K562 (cell line): ENCODE data around the gene PRMT3. TPM values are rescaled to one million over a fixed set of nuclear protein-coding genes. Genes with fewer than 3 reads are reported as not detected.

ENCODE experiments used
- BRCA1 ChIP-seq, 2 experiments: fragments of 450-650 bp in 1 of 2; sonication (generic) in 1 of 2; formaldehyde crosslinking in 1 of 2; IDR thresholded peaks; 2 replicates each; pipeline versions ENCODE4 v1.5.0 to v1.6.1; 2017 to 2020; ENCODE audit warnings: mild to moderate bottlenecking in 1 of 2, missing genetic modification reagents in 1 of 2
- CBFA2T3 ChIP-seq: fragments of 450-650 bp; IDR thresholded peaks from 2 replicates; pipeline ENCODE4 v1.6.1; 2017
- CREB3L1 ChIP-seq: fragments of 450-650 bp; IDR thresholded peaks from 2 replicates; pipeline ENCODE4 v1.6.1; 2014; ENCODE audit warnings: low read depth, mild to moderate bottlenecking, moderate library complexity, borderline replicate concordance
- CXXC5 ChIP-seq: fragments of 250-450 bp; sonication (Bioruptor Pico); IDR thresholded peaks from 2 replicates; pipeline ENCODE4 v1.8.0; 2022; ENCODE audit warnings: inconsistent platforms, mild to moderate bottlenecking, moderate library complexity
- ELK1 ChIP-seq: sonication (generic); formaldehyde crosslinking; IDR thresholded peaks from 2 replicates; pipeline ENCODE4 v1.8.1; 2022; ENCODE audit warnings: missing genetic modification reagents
- FIP1L1 ChIP-seq: fragments of 200-400 bp; formaldehyde crosslinking; IDR thresholded peaks from 2 replicates; pipeline ENCODE4 v1.6.1; 2018; ENCODE audit warnings: mild to moderate bottlenecking, low read depth, low read length; ENCODE audit not compliant: poor library complexity, severe bottlenecking
- HDGF ChIP-seq: fragments of 450-650 bp; IDR thresholded peaks from 2 replicates; pipeline ENCODE4 v1.6.1; 2016
- HINFP ChIP-seq: fragments of 450-650 bp; conservative IDR thresholded peaks from 2 replicates; pipeline ENCODE4 v1.6.1; 2016; ENCODE audit warnings: missing genetic modification characterization, low read depth, mild to moderate bottlenecking, control low read depth, missing compliant biosample characterization
- KDM1A ChIP-seq, 2 experiments: fragments of 450-650 bp; IDR thresholded peaks; 2 replicates each; pipeline ENCODE4 v1.6.1; 2016; ENCODE audit warnings: mild to moderate bottlenecking in 2 of 2
- MNT ChIP-seq, 2 experiments: fragments of 450-650 bp; conservative IDR thresholded peaks; 2 replicates each; pipeline ENCODE4 v1.6.1; 2017; ENCODE audit warnings: mild to moderate bottlenecking in 2 of 2, moderate library complexity in 2 of 2
- MYBL2 ChIP-seq, 2 experiments: fragments of 450-650 bp in 1 of 2; sonication (generic) in 1 of 2; formaldehyde crosslinking in 1 of 2; IDR thresholded peaks; 2 replicates each; pipeline versions ENCODE4 v1.6.1 to v1.8.1; 2017 to 2022; ENCODE audit warnings: borderline replicate concordance in 1 of 2, inconsistent platforms in 1 of 2, low read depth in 1 of 2, mild to moderate bottlenecking in 1 of 2, missing genetic modification reagents in 1 of 2, moderate library complexity in 1 of 2
- NELFE ChIP-seq: IDR thresholded peaks from 2 replicates; pipeline ENCODE4 v1.6.1; 2011; ENCODE audit warnings: mild to moderate bottlenecking; ENCODE audit not compliant: insufficient read depth, insufficient read length
- NONO ChIP-seq, 2 experiments: fragments of 200-400 bp in 1 of 2; fragments of 450-650 bp in 1 of 2; formaldehyde crosslinking in 1 of 2; IDR thresholded peaks; 2 replicates each; pipeline ENCODE4 v1.6.1; 2017; ENCODE audit warnings: low read depth in 2 of 2, mild to moderate bottlenecking in 2 of 2, moderate library complexity in 2 of 2, low read length in 1 of 2
- PRPF4 ChIP-seq: fragments of 200-400 bp; formaldehyde crosslinking; IDR thresholded peaks from one replicate; pipeline ENCODE4 v1.6.1; 2017; ENCODE audit warnings: low read length, low read depth, mild to moderate bottlenecking; ENCODE audit not compliant: insufficient read depth, poor library complexity, severe bottlenecking
- PTRF ChIP-seq: fragments of 450-650 bp; IDR thresholded peaks from 2 replicates; pipeline ENCODE4 v1.6.1; 2016; ENCODE audit warnings: mild to moderate bottlenecking, missing genetic modification characterization, missing compliant biosample characterization
- SIN3B ChIP-seq: fragments of 450-650 bp; IDR thresholded peaks from 2 replicates; pipeline ENCODE4 v1.6.1; 2017; ENCODE audit warnings: low read depth, mild to moderate bottlenecking, moderate library complexity
- SP2 ChIP-seq: IDR thresholded peaks from 2 replicates; pipeline ENCODE4 v1.6.1; 2011; ENCODE audit warnings: mild to moderate bottlenecking, low read depth, low read length, moderate library complexity; ENCODE audit not compliant: poor library complexity, severe bottlenecking; ENCODE audit errors: extremely low read depth
- SRSF3 ChIP-seq: fragments of 200-400 bp; formaldehyde crosslinking; IDR thresholded peaks from 2 replicates; pipeline ENCODE4 v1.6.1; 2016; ENCODE audit warnings: mild to moderate bottlenecking, low read length, moderate library complexity; ENCODE audit not compliant: insufficient read depth
- THRAP3 ChIP-seq: fragments of 450-650 bp; IDR thresholded peaks from 2 replicates; pipeline ENCODE4 v1.6.1; 2016; ENCODE audit warnings: mild to moderate bottlenecking, inconsistent platforms, borderline replicate concordance
- ZNF668 ChIP-seq: fragments of 250-450 bp; sonication (Bioruptor Pico); IDR thresholded peaks from 2 replicates; pipeline ENCODE4 v1.8.0; 2022; ENCODE audit warnings: mild to moderate bottlenecking, inconsistent platforms
- ZSCAN29 ChIP-seq: fragments of 450-650 bp; IDR thresholded peaks from 2 replicates; pipeline ENCODE4 v1.6.1; 2017
- polyA plus RNA-seq, 8 experiments: library from polyadenylated mRNA; depleted of rRNA in 4 of 8; stranded (reverse) in 5 of 8; unstranded in 3 of 8; fragments of >200 nt; fragmentation: Nextera tagmentation in 2 of 8; fragmentation: Illumina TruSeq in 1 of 8; extraction: Ambion mirVana in 2 of 8; extraction: Trizol in 1 of 8; gene quantifications; 2 replicates each; pipeline versions ENCODE4 v1.2.1 to v1.2.3, GENCODE V29; 2011 to 2014; ENCODE audit warnings: inconsistent platforms in 1 of 8, missing spikeins in 1 of 8
- total RNA-seq, 7 experiments: library from RNA; depleted of rRNA in 6 of 7; stranded (reverse); fragments of >200 nt in 6 of 7; fragmentation: Illumina TruSeq in 2 of 7; extraction: Trizol in 2 of 7; gene quantifications; 2 replicates each; pipeline versions ENCODE4 v1.2.1 to v1.2.3, GENCODE V29; 2011 to 2021; ENCODE audit warnings: low replicate concordance in 1 of 7

The PRMT3 gene
- total and polyA plus RNA-seq, 9 of the 15 experiments (the other 6 are each of a cell fraction or from before 2014, with no cell fraction given), result 24.0 to 62.1 (median 44.7) TPM

GRCh38 chr11:20387261-20388095, at the start of gene PRMT3 (continued):
- TF ChIP-seq BRCA1 (IDR thresholded peaks at IDR 0.05), result no peak
- peak; percentile 77; the same call in 1 of the 2 replicates for TF ChIP-seq BRCA1 (CRISPR knock-in tag; IDR thresholded peaks at IDR 0.05)
- no peak for TF ChIP-seq ELK1 (CRISPR knock-in tag)
- TF ChIP-seq MYBL2 (IDR thresholded peaks at IDR 0.05; ENCODE audit: low read depth), result no peak
- TF ChIP-seq MYBL2 (CRISPR knock-in tag; IDR thresholded peaks at IDR 0.05; ENCODE audit: borderline replicate concordance), result no peak
- TF ChIP-seq SRSF3, result no peak
- peak; percentile 45 to 63; a peak in 1 of 4 replicates for TF ChIP-seq NONO (IDR thresholded peaks at IDR 0.05; ENCODE audit: low read depth in 2 of 2, low read length in 1 of 2)
- TF ChIP-seq CBFA2T3, result no peak
- no peak for TF ChIP-seq SP2
- no peak for TF ChIP-seq THRAP3
- TF ChIP-seq PRPF4, result no peak
- peak; percentile 93 for TF ChIP-seq SIN3B
- TF ChIP-seq NELFE, result no peak
- no peak for TF ChIP-seq KDM1A (IDR thresholded peaks at IDR 0.05)
- TF ChIP-seq HDGF, result no peak
- no peak for TF ChIP-seq HINFP (tag)
- TF ChIP-seq ZSCAN29, result no peak
- TF ChIP-seq MNT (conservative IDR thresholded peaks at IDR 0.05), result peak; percentile 91 to 95
- TF ChIP-seq ZNF668 (CRISPR knock-in tag), result peak; percentile 40; the same call in 1 of the 2 replicates
- no peak for TF ChIP-seq FIP1L1
- no peak for TF ChIP-seq PTRF (tag)
- peak; percentile 97 for TF ChIP-seq CXXC5 (CRISPR knock-in tag)
- TF ChIP-seq CREB3L1, result no peak
